HS-27A (cell line): Measurements from ENCODE around the gene ARHGAP26.
"Not testable (repeated sequence)": the region's sequence is repeated elsewhere in the genome, so short reads cannot be mapped to it uniquely, and the experiment has no call there.

Experiments
- DNase-seq: peaks from one replicate; pipeline ENCODE4 v3.0.0-alpha.2; 2012; ENCODE audit warnings: low read depth, missing footprints

ARHGAP26 gene

GRCh38 chr5:142930395-142931110 is 160.4 kb downstream of the ARHGAP26 start:
- DNase-seq = no peak

- DNase-seq = no peak
Observed at GRCh38 chr5:142931896-142932686, 161.9 kb downstream of the ARHGAP26 start.

- no peak for DNase-seq
Observed at GRCh38 chr5:142934051-142934762, 164.0 kb downstream of the ARHGAP26 start.

GRCh38 chr5:142935014-142935413 is 164.8 kb downstream of the ARHGAP26 start:
- DNase-seq = no peak

GRCh38 chr5:142937374-142937773 is 167.2 kb downstream of the ARHGAP26 start:
- DNase-seq = no peak

- no peak for DNase-seq
Observed at GRCh38 chr5:142938266-142938880, 168.2 kb downstream of the ARHGAP26 start.

- no peak for DNase-seq
Observed at GRCh38 chr5:142939006-142939405, 168.8 kb downstream of the ARHGAP26 start.

GRCh38 chr5:142939884-142940283 is 169.7 kb downstream of the ARHGAP26 start:
- no peak for DNase-seq

- DNase-seq = no peak
Observed at GRCh38 chr5:142941245-142941644, 171.1 kb downstream of the ARHGAP26 start.

GRCh38 chr5:142942901-142943300 is 172.7 kb downstream of the ARHGAP26 start:
- DNase-seq = no peak

GRCh38 chr5:142944140-142944539 is 174.0 kb downstream of the ARHGAP26 start:
- no peak for DNase-seq

GRCh38 chr5:142945321-142945720 is 175.1 kb downstream of the ARHGAP26 start:
- DNase-seq = no peak

GRCh38 chr5:142945845-142946244 is 175.7 kb downstream of the ARHGAP26 start:
- no peak for DNase-seq

- no peak for DNase-seq
Observed at GRCh38 chr5:142946547-142947426, 176.6 kb downstream of the ARHGAP26 start.

GRCh38 chr5:142947427-142947709 is 177.2 kb downstream of the ARHGAP26 start:
- no peak for DNase-seq

GRCh38 chr5:142952229-142952628 is 182.1 kb downstream of the ARHGAP26 start:
- no peak for DNase-seq

- DNase-seq = not testable (repeated sequence)
Observed at GRCh38 chr5:142952871-142953270, 182.7 kb downstream of the ARHGAP26 start.

- DNase-seq = no peak
Observed at GRCh38 chr5:142954455-142954854, 184.3 kb downstream of the ARHGAP26 start.

- DNase-seq = no peak
Observed at GRCh38 chr5:142955628-142956027, 185.5 kb downstream of the ARHGAP26 start.

- DNase-seq = no peak
Observed at GRCh38 chr5:142957528-142957927, 187.4 kb downstream of the ARHGAP26 start.

GRCh38 chr5:142958944-142959682 is 188.9 kb downstream of the ARHGAP26 start:
- no peak for DNase-seq
